Thoracic aorta (tissue), 2 donors: ENCODE data around the gene PRDM16. TPM values are rescaled to one million over a fixed set of nuclear protein-coding genes. Genes with fewer than 3 reads are reported as not detected.
A peak's percentile ranks its signal among the peaks of the same experiment; 100 is the strongest.

Experiments
- ATAC-seq: fragments of 150-250 bp; one replicate; pipeline ENCODE4 v1.8.0; 2017; ENCODE audit warnings: low read depth; ENCODE audit not compliant: insufficient number of reproducible peaks, low FRiP score
- DNase-seq: peaks from one replicate; pipeline ENCODE4 v3.0.0-alpha.2; 2020; ENCODE audit warnings: low spot score
- H3K27ac ChIP-seq, 2 donors: fragments of 200-600 bp; sonication (generic); 1 replicate in 1 of 2; 2 replicates in 1 of 2; pipeline ENCODE4 v1.5.1; 2016; ENCODE audit warnings: mild to moderate bottlenecking in 2 of 2, moderate library complexity in 2 of 2
- H3K27me3 ChIP-seq: fragments of 200-600 bp; sonication (generic); replicated peaks from 2 replicates; pipeline ENCODE4 v1.6.0; 2016; ENCODE audit warnings: mild to moderate bottlenecking; ENCODE audit not compliant: insufficient read depth
- H3K36me3 ChIP-seq: fragments of 200-600 bp; sonication (generic); one replicate; pipeline ENCODE4 v1.5.1; 2016
- H3K4me1 ChIP-seq, 2 donors: fragments of 200-600 bp; sonication (generic); 1 replicate in 1 of 2; 2 replicates in 1 of 2; pipeline versions ENCODE4 v1.5.1 to v1.6.0; 2016; ENCODE audit warnings: low read depth in 2 of 2, mild to moderate bottlenecking in 1 of 2; ENCODE audit not compliant: control insufficient read depth in 1 of 2
- H3K4me3 ChIP-seq: fragments of 200-600 bp; sonication (generic); 2 replicates; pipeline ENCODE4 v1.5.1; 2016; ENCODE audit warnings: mild to moderate bottlenecking
- H3K9me3 ChIP-seq: fragments of 200-600 bp; sonication (generic); 2 replicates; pipeline ENCODE4 v1.5.1; 2016
- total RNA-seq, 2 donors: library from RNA; depleted of rRNA; stranded (reverse); fragments of >200 nt; gene quantifications; one replicate each; pipeline versions ENCODE4 v1.1.0 to v1.2.3, GENCODE V29; 2016
- TF ChIP-seq, protein P1 (sequence below): fragments of 200-600 bp; sonication (generic); IDR thresholded peaks from one replicate; pipeline ENCODE4 v1.5.1; 2019; ENCODE audit warnings: antibody characterized with exemption

PRDM16 gene
- total RNA-seq, 2 donors from 2014 or later, result 68.9 to 85.4 TPM

DNA sequence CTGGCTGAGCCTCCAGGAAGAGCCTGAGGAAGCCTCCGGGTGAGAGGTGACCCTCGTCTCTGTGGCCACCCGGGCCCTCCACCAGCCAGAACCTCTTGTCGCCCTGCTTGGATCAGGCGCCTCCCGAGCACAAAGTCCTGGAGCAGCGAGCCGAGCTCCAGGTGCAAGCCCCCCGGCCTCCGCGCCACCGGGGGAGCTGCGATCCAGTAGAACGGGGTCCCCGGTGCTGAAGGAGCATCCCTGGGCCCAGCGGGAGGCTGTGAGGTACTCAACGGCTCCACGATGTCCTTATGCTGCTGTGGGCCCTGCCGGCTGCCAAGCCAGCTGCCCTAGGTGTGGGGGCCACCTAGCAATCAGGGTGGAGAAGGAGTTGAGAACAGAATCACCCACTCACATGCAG is 102.8 kb downstream of the PRDM16 start:
- H3K9me3 ChIP-seq, result no peaks in the 10 kb centered on the region
- ATAC-seq (no peak), DNase-seq (no peak)
- H3K36me3 ChIP-seq, result no peaks in the 10 kb centered on the region
- H3K4me3 ChIP-seq, result peak overlapping the region; percentile 70
- H3K27ac ChIP-seq, result peak overlapping the region; percentile 80 to 91
- peaks cover 39 to 77% of the 10 kb centered on the region in 2 donors for H3K4me1 ChIP-seq
- TF ChIP-seq, protein P1, sequence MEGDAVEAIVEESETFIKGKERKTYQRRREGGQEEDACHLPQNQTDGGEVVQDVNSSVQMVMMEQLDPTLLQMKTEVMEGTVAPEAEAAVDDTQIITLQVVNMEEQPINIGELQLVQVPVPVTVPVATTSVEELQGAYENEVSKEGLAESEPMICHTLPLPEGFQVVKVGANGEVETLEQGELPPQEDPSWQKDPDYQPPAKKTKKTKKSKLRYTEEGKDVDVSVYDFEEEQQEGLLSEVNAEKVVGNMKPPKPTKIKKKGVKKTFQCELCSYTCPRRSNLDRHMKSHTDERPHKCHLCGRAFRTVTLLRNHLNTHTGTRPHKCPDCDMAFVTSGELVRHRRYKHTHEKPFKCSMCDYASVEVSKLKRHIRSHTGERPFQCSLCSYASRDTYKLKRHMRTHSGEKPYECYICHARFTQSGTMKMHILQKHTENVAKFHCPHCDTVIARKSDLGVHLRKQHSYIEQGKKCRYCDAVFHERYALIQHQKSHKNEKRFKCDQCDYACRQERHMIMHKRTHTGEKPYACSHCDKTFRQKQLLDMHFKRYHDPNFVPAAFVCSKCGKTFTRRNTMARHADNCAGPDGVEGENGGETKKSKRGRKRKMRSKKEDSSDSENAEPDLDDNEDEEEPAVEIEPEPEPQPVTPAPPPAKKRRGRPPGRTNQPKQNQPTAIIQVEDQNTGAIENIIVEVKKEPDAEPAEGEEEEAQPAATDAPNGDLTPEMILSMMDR, result no peak
- no peaks in the 10 kb centered on the region for H3K27me3 ChIP-seq

DNA sequence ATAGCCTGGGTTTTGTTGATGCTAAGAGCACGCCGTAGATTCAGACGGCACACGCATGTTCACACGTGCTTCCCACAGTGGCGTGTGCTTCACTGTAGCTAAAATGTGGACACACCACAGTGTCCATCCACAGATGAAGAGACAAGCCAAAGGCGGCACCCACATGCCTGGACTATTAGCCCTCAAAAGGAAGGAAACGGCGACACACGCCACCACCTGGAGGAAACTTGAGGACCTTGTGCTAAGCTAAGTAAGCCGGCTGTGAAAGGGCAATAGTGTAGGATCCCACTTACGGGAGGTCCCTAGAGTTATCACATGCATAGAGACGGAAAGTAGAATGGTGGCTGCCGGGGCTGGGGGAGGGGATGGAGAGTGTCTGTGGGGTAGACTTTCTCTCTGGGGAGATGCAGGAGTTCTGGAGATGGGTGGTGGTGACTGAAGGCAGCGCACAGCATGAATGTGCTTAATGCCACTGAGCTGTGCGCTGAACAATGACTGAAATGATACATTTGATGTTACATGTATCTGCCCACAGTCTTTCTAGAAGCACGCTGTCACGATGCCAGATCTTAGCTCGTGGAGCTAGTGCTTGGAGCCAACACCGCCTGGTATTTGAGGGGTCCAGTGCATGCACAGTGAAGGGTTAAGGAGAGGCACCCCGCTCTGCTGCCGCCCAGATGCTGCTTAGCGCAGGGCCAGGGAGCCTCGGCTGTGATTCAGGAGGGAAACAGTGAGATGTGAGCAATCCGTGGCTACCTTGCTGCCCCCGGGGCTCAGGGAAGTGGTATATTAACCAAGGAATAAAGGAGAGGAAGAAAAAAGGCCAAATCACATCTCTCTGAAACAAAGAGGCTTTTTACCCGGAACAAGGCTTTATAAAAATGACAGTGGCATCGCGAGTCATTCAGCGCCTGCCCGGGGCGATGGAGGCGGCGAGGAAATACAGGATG is 103.7 kb downstream of the PRDM16 start:
- TF ChIP-seq, protein P1, result no peak
- no peak overlapping the region for H3K4me3 ChIP-seq
- no peaks in the 10 kb centered on the region for H3K9me3 ChIP-seq
- H3K36me3 ChIP-seq, result no peaks in the 10 kb centered on the region
- no peaks in the 10 kb centered on the region for H3K27me3 ChIP-seq
- no peak for ATAC-seq
- H3K27ac ChIP-seq, result peak overlapping the region; percentile 91
- peaks cover 39 to 77% of the 10 kb centered on the region in 2 donors for H3K4me1 ChIP-seq
- DNase-seq, result no peak

DNA sequence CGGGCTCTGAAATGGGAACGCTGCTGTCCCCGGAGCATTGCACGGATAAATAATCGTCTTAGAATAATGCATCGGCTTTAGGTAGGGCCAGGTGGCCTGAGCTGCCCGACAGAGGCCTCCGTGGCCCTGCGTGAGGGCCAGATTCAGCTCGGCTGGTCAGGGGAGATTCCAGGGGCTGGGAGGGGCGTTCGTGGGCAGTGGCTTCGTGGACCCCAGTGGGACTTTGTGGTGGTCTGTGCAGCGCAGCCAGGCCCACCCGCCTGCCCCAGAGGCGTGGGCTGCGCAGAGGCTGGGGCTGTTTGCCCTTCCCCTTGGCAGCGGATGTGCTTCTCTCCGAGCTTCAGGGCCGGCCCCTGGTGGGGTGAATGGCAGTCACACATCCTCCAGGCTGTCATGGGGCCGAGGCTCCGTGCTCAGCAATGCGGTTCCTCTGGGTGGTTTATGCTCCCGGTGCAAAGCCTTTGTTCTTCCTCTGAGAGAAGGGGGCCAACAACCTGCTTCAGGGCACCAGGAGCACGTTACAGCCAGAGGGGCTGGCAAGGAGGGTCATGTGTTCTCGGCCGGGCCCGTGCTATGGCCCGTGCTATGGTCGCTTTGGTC is 104.5 kb downstream of the PRDM16 start:
- H3K27ac ChIP-seq, result peak overlapping the region; percentile 91
- no peaks in the 10 kb centered on the region for H3K9me3 ChIP-seq
- TF ChIP-seq, protein P1, result no peak
- H3K27me3 ChIP-seq, result no peaks in the 10 kb centered on the region
- no peak overlapping the region for H3K4me3 ChIP-seq
- peaks cover 39 to 76% of the 10 kb centered on the region in 2 donors for H3K4me1 ChIP-seq
- no peaks in the 10 kb centered on the region for H3K36me3 ChIP-seq
- DNase-seq (no peak), ATAC-seq (no peak)

DNA sequence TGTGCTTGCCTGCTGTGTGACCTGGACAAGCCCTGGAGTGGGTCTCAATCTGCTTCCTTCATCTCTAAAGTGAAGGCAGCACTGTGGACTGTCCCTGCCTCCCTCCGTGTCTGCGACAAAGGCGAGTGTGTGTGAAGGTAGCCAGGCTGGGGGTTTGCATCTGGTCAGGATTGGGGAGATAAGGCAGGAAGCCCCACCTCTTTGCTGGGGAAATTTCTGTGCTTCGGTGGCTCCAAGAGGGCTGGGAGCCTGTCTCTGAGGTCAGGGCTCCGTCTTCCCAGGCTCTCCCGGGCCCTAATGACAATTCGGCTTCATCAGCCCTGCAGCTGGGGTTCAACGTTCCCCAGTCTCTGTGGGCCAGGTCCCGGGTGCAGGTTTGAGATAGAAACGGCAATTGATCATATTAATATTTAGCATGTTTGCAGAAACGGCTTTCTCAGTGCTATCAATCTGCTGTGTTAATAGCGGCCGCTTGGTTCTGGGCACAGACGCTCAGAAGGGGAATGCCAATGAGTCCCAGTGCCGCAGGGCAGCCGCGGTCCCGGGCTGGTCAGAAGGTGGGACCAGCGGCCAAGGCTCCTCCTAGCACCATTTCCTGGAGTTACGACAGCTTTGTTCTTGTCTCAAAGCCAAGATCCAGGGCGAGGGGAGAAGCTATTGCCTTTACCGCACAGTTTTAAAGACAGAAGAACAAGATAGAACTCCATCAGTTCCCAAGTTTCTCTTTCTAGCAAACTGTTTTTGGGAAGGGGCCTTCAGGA is 105.7 kb downstream of the PRDM16 start:
- ATAC-seq (peak; percentile 66), DNase-seq (peak; percentile 65)
- peak overlapping the region; percentile 91 for H3K27ac ChIP-seq
- H3K36me3 ChIP-seq, result no peaks in the 10 kb centered on the region
- H3K4me3 ChIP-seq, result peak overlapping the region; percentile 51
- H3K27me3 ChIP-seq, result no peaks in the 10 kb centered on the region
- peaks cover 39 to 64% of the 10 kb centered on the region in 2 donors for H3K4me1 ChIP-seq
- TF ChIP-seq, protein P1, result peak; percentile 39
- no peaks in the 10 kb centered on the region for H3K9me3 ChIP-seq
